ENCODE data around the gene WWOX. TPM values are rescaled to one million over a fixed set of nuclear protein-coding genes. Genes with fewer than 3 reads are reported as not detected.

Gene WWOX
- total RNA-seq, 1 experiment from 2014 or later, result 28.3 TPM

GRCh38 chr16:78744796-78745107 lies 645.3 kb downstream of the WWOX start:
- Histone ChIP-seq H2AFZ (ENCODE audit: low read length) (no peak overlapping the region), H3K36me3 (ENCODE audit: low read depth, low read length) (no peaks in the 10 kb centered on the region), H3K9me2 (replicated peaks; ENCODE audit: low read length) (no peaks in the 10 kb centered on the region), H3K27me3 (ENCODE audit: low read length) (no peaks in the 10 kb centered on the region), H3K4me1 (ENCODE audit: insufficient read depth, low read length) (no peaks in the 10 kb centered on the region), H4K20me1 (ENCODE audit: low read length) (no peaks in the 10 kb centered on the region), H3K79me2 (ENCODE audit: low read length) (no peaks in the 10 kb centered on the region), H3K9me3 (ENCODE audit: low read length) (no peaks in the 10 kb centered on the region), H3K4me3 (ENCODE audit: low read length) (no peak overlapping the region), H3K9ac (ENCODE audit: low read length) (no peak overlapping the region), H3K27ac (ENCODE audit: low read length) (no peak overlapping the region), H3F3A (ENCODE audit: low read length, unreplicated experiment) (no peaks in the 10 kb centered on the region), H3K4me2 (ENCODE audit: low read length) (no peak overlapping the region)
- no peak for TF ChIP-seq EZH2phosphoT487 (IDR thresholded peaks at IDR 0.05; ENCODE audit: borderline replicate concordance, low read length)
- no peak for TF ChIP-seq CTCF (conservative IDR thresholded peaks at IDR 0.05; ENCODE audit: low read depth, low read length)
- TF ChIP-seq EZH2 (IDR thresholded peaks at IDR 0.05; ENCODE audit: low read length, unreplicated experiment), result no peak
- ChIA-PET POLR2A (ENCODE audit: unreplicated experiment) (no interaction called here), CTCF (no interaction called here)
- no TSS peak for BruUV-seq (replicated peaks)
- ATAC-seq (no peak), DNase-seq (no peak)
- intact Hi-C loops (cut with micrococcal nuclease), result no loop called here

- Histone ChIP-seq H3K36me3 (ENCODE audit: low read depth, low read length) (no peaks in the 10 kb centered on the region), H3K4me1 (ENCODE audit: insufficient read depth, low read length) (no peaks in the 10 kb centered on the region), H3K9me2 (replicated peaks; ENCODE audit: low read length) (no peaks in the 10 kb centered on the region), H3K4me2 (ENCODE audit: low read length) (no peak overlapping the region), H3F3A (ENCODE audit: low read length, unreplicated experiment) (no peaks in the 10 kb centered on the region), H3K79me2 (ENCODE audit: low read length) (no peaks in the 10 kb centered on the region), H2AFZ (ENCODE audit: low read length) (no peak overlapping the region), H4K20me1 (ENCODE audit: low read length) (no peaks in the 10 kb centered on the region), H3K27me3 (ENCODE audit: low read length) (no peaks in the 10 kb centered on the region), H3K27ac (ENCODE audit: low read length) (no peak overlapping the region), H3K9me3 (ENCODE audit: low read length) (no peaks in the 10 kb centered on the region), H3K4me3 (ENCODE audit: low read length) (no peak overlapping the region), H3K9ac (ENCODE audit: low read length) (no peak overlapping the region)
- TF ChIP-seq EZH2phosphoT487 (IDR thresholded peaks at IDR 0.05; ENCODE audit: borderline replicate concordance, low read length), result no peak
- TF ChIP-seq EZH2 (IDR thresholded peaks at IDR 0.05; ENCODE audit: low read length, unreplicated experiment), result no peak
- TF ChIP-seq CTCF (conservative IDR thresholded peaks at IDR 0.05; ENCODE audit: low read depth, low read length), result no peak
- POLR2A ChIA-PET (ENCODE audit: unreplicated experiment), result no interaction called here
- CTCF ChIA-PET, result no interaction called here
- intact Hi-C loops (cut with micrococcal nuclease), result no loop called here
- ATAC-seq (no peak), DNase-seq (no peak)
- no TSS peak for BruUV-seq (replicated peaks)
These were observed 645.9 kb downstream of the WWOX start for GRCh38 chr16:78745108-78746019.

GRCh38 chr16:78746718-78747117 lies 647.3 kb downstream of the WWOX start:
- Histone ChIP-seq H3K4me3 (ENCODE audit: low read length) (no peak overlapping the region), H3F3A (ENCODE audit: low read length, unreplicated experiment) (no peaks in the 10 kb centered on the region), H3K9me2 (replicated peaks; ENCODE audit: low read length) (no peaks in the 10 kb centered on the region), H3K27ac (ENCODE audit: low read length) (no peak overlapping the region), H4K20me1 (ENCODE audit: low read length) (no peaks in the 10 kb centered on the region), H3K27me3 (ENCODE audit: low read length) (no peaks in the 10 kb centered on the region), H3K79me2 (ENCODE audit: low read length) (no peaks in the 10 kb centered on the region), H2AFZ (ENCODE audit: low read length) (no peak overlapping the region), H3K4me1 (ENCODE audit: insufficient read depth, low read length) (no peaks in the 10 kb centered on the region), H3K9ac (ENCODE audit: low read length) (no peak overlapping the region), H3K4me2 (ENCODE audit: low read length) (no peak overlapping the region), H3K9me3 (ENCODE audit: low read length) (no peaks in the 10 kb centered on the region), H3K36me3 (ENCODE audit: low read depth, low read length) (no peaks in the 10 kb centered on the region)
- intact Hi-C loops (cut with micrococcal nuclease), result no loop called here
- POLR2A ChIA-PET (ENCODE audit: unreplicated experiment), result no interaction called here
- no TSS peak for BruUV-seq (replicated peaks)
- DNase-seq (no peak), ATAC-seq (no peak)
- CTCF ChIA-PET, result no interaction called here
- TF ChIP-seq EZH2 (IDR thresholded peaks at IDR 0.05; ENCODE audit: low read length, unreplicated experiment) (no peak), CTCF (conservative IDR thresholded peaks at IDR 0.05; ENCODE audit: low read depth, low read length) (no peak)
